Esophagus muscularis mucosa (tissue), 4 donors: ENCODE data around the gene SYMPK.

Experiments used
- EP300 ChIP-seq: sonication (generic); formaldehyde crosslinking; IDR thresholded peaks from one replicate; pipeline ENCODE4 v1.6.1; 2017; ENCODE audit warnings: antibody characterized with exemption
- POLR2A ChIP-seq: fragments of 450-650 bp; IDR thresholded peaks from one replicate; pipeline ENCODE4 v1.6.1; 2017; ENCODE audit warnings: antibody characterized with exemption, moderate library complexity, mild to moderate bottlenecking, low read depth
- POLR2AphosphoS5 ChIP-seq, 2 donors: sonication (generic); formaldehyde crosslinking; IDR thresholded peaks; one replicate each; pipeline ENCODE4 v1.6.1; 2017; ENCODE audit warnings: antibody characterized with exemption in 2 of 2
- TF ChIP-seq, protein P1 (sequence below), 3 experiments: fragments of 200-600 bp in 2 of 3; fragments of 450-650 bp in 1 of 3; sonication (generic) in 2 of 3; IDR thresholded peaks; one replicate each; pipeline ENCODE4 v1.5.1; 2017 to 2019; ENCODE audit warnings: antibody characterized with exemption in 3 of 3, mild to moderate bottlenecking in 2 of 3, moderate library complexity in 1 of 3

DNA sequence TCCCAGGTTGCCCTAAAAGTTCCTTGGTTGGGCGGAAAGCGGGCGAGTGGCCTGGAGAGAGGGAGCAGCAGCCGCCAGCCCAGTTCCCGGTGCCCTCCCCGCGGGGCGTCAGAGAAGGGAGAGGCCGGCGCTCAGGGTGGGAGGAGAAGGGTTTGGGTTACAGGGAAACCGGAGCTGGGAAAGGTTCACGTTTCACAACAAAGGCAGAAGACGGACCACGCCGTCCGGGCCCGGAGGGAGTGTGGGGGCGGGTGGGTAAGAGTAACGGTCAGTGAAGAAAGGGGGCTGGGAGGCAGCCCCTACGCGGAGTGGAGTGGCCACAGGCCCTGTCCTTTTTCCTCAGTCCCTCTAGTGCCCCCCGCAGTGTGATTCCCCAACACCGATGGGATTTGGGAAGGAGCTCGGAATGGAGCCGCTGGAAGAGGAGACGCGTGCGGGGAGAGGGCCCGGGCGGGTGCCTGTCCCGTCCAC, 95.5 kb downstream of the SYMPK start:
- TF ChIP-seq POLR2A (peak; percentile 66), POLR2AphosphoS5 (IDR thresholded peaks at IDR 0.05) (peak; percentile 84 to 95), EP300 (no peak)
- TF ChIP-seq, protein P1, sequence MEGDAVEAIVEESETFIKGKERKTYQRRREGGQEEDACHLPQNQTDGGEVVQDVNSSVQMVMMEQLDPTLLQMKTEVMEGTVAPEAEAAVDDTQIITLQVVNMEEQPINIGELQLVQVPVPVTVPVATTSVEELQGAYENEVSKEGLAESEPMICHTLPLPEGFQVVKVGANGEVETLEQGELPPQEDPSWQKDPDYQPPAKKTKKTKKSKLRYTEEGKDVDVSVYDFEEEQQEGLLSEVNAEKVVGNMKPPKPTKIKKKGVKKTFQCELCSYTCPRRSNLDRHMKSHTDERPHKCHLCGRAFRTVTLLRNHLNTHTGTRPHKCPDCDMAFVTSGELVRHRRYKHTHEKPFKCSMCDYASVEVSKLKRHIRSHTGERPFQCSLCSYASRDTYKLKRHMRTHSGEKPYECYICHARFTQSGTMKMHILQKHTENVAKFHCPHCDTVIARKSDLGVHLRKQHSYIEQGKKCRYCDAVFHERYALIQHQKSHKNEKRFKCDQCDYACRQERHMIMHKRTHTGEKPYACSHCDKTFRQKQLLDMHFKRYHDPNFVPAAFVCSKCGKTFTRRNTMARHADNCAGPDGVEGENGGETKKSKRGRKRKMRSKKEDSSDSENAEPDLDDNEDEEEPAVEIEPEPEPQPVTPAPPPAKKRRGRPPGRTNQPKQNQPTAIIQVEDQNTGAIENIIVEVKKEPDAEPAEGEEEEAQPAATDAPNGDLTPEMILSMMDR (IDR thresholded peaks at IDR 0.05): no peak
